Mesendoderm (in vitro differentiated cells): ENCODE data around the gene STPG1.

Source experiments
- DNase-seq: peaks from one replicate; pipeline ENCODE4 v3.0.0; 2013
- H2AK5ac ChIP-seq: 2 replicates; pipeline ENCODE4 v1.6.1; 2013; ENCODE audit warnings: low read length, inconsistent platforms
- H2BK120ac ChIP-seq: 2 replicates; pipeline ENCODE4 v1.6.1; 2013; ENCODE audit warnings: low read depth, mild to moderate bottlenecking, low read length, moderate library complexity, mixed read lengths
- H2BK15ac ChIP-seq: replicated peaks from 2 replicates; pipeline ENCODE4 v1.6.1; 2013; ENCODE audit warnings: low read depth, mild to moderate bottlenecking, moderate library complexity
- H2BK5ac ChIP-seq: 2 replicates; pipeline ENCODE4 v1.6.1; 2013; ENCODE audit warnings: low read length, inconsistent platforms
- H3K18ac ChIP-seq: 2 replicates; pipeline ENCODE4 v1.6.1; 2013; ENCODE audit warnings: mild to moderate bottlenecking, low read length, mixed read lengths
- H3K23ac ChIP-seq: one replicate; pipeline ENCODE4 v1.6.1; 2013; ENCODE audit warnings: low read length
- H3K27ac ChIP-seq: 2 replicates; pipeline ENCODE4 v1.5.1; 2013; ENCODE audit warnings: low read depth, mild to moderate bottlenecking, inconsistent platforms, low read length, moderate library complexity
- H3K27me3 ChIP-seq: 2 replicates; pipeline ENCODE4 v1.6.1; 2013; ENCODE audit warnings: low read length, control low read depth, mild to moderate bottlenecking, inconsistent platforms; ENCODE audit not compliant: insufficient read depth, poor library complexity
- H3K36me3 ChIP-seq: 2 replicates; pipeline ENCODE4 v1.6.1; 2013; ENCODE audit warnings: low read length, inconsistent platforms; ENCODE audit not compliant: control insufficient read depth, insufficient read depth
- H3K4ac ChIP-seq: one replicate; pipeline ENCODE4 v1.6.1; 2013; ENCODE audit warnings: low read depth, mild to moderate bottlenecking, low read length, moderate library complexity
- H3K4me1 ChIP-seq: 2 replicates; pipeline ENCODE4 v1.6.1; 2013; ENCODE audit warnings: low read depth, low read length, inconsistent platforms; ENCODE audit not compliant: control insufficient read depth
- H3K4me2 ChIP-seq: 2 replicates; pipeline ENCODE4 v1.6.1; 2013; ENCODE audit warnings: low read length
- H3K4me3 ChIP-seq: 2 replicates; pipeline ENCODE4 v1.5.1; 2013; ENCODE audit warnings: mild to moderate bottlenecking, low read length
- H3K56ac ChIP-seq: one replicate; pipeline ENCODE4 v1.6.1; 2013; ENCODE audit warnings: low read length
- H3K79me1 ChIP-seq: 2 replicates; pipeline ENCODE4 v1.6.1; 2013; ENCODE audit warnings: low read length, inconsistent platforms
- H3K79me2 ChIP-seq: 2 replicates; pipeline ENCODE4 v1.6.1; 2013; ENCODE audit warnings: mild to moderate bottlenecking, low read length; ENCODE audit not compliant: control insufficient read depth, insufficient read depth
- H3K9ac ChIP-seq: 2 replicates; pipeline ENCODE4 v1.6.1; 2013; ENCODE audit warnings: low read length, inconsistent platforms
- H4K5ac ChIP-seq: one replicate; pipeline ENCODE4 v1.6.1; 2013; ENCODE audit warnings: low read length
- H4K8ac ChIP-seq: one replicate; pipeline ENCODE4 v1.6.1; 2013; ENCODE audit warnings: low read depth, mild to moderate bottlenecking, control low read depth, low read length, moderate library complexity
- WGBS: extraction: QIAGEN DNeasy Blood & Tissue Kit; methylation state at CpG from one replicate; pipeline ENCODE4 v1.1.7; 2013; ENCODE audit warnings: low lambda C conversion rate, missing lambda C conversion rate; ENCODE audit not compliant: insufficient coverage; ENCODE audit errors: extremely low coverage; 5-methylcytosine and 5-hydroxymethylcytosine counted together

The STPG1 gene

GRCh38 chr1:24355466-24355865 lies 58.1 kb downstream of the STPG1 start:
- no CpG with 5 or more reads among the region's 3 CpGs for WGBS
- Histone ChIP-seq H3K27ac (no peak overlapping the region), H3K18ac (no peak overlapping the region)

GRCh38 chr1:24353292-24353891 lies 60.2 kb downstream of the STPG1 start:
- Histone ChIP-seq H3K4me3 (no peak overlapping the region), H3K27ac (no peak overlapping the region), H2BK5ac (no peak overlapping the region), H3K36me3 (no peaks in the 10 kb centered on the region), H3K56ac (no peak overlapping the region), H3K4me2 (no peak overlapping the region), H3K18ac (no peak overlapping the region), H3K9ac (no peak overlapping the region), H3K79me2 (no peaks in the 10 kb centered on the region), H2AK5ac (no peak overlapping the region), H4K8ac (no peak overlapping the region), H3K4ac (no peak overlapping the region), H2BK120ac (no peak overlapping the region), H2BK15ac (no peak overlapping the region), H4K5ac (no peak overlapping the region), H3K4me1 (no peaks in the 10 kb centered on the region), H3K27me3 (no peaks in the 10 kb centered on the region), H3K79me1 (no peaks in the 10 kb centered on the region), H3K23ac (no peak overlapping the region)
- WGBS, result no CpG with 5 or more reads among the region's 4 CpGs
- no peak for DNase-seq

More at GRCh38 chr1:24355466-24355865, 58.1 kb downstream of the STPG1 start:
- Histone ChIP-seq H2BK15ac (no peak overlapping the region), H3K79me2 (no peaks in the 10 kb centered on the region), H3K9ac (no peak overlapping the region), H3K56ac (no peak overlapping the region), H4K8ac (no peak overlapping the region), H3K27me3 (no peaks in the 10 kb centered on the region), H2BK5ac (no peak overlapping the region), H3K79me1 (no peaks in the 10 kb centered on the region), H3K4me3 (no peak overlapping the region), H3K4me2 (no peak overlapping the region), H3K36me3 (no peaks in the 10 kb centered on the region), H4K5ac (no peak overlapping the region), H3K23ac (no peak overlapping the region), H3K4me1 (no peaks in the 10 kb centered on the region), H2BK120ac (no peak overlapping the region), H2AK5ac (no peak overlapping the region), H3K4ac (no peak overlapping the region)
- DNase-seq, result no peak

- Histone ChIP-seq H2BK5ac (no peak overlapping the region), H3K23ac (no peak overlapping the region), H2BK120ac (no peak overlapping the region), H3K27ac (no peak overlapping the region), H3K4me1 (no peaks in the 10 kb centered on the region), H3K79me1 (no peaks in the 10 kb centered on the region), H3K27me3 (no peaks in the 10 kb centered on the region), H3K36me3 (no peaks in the 10 kb centered on the region), H3K79me2 (no peaks in the 10 kb centered on the region), H3K4me3 (no peak overlapping the region), H2BK15ac (no peak overlapping the region), H3K56ac (no peak overlapping the region), H3K4me2 (no peak overlapping the region), H3K4ac (no peak overlapping the region), H4K8ac (no peak overlapping the region), H2AK5ac (no peak overlapping the region), H3K9ac (no peak overlapping the region), H3K18ac (no peak overlapping the region), H4K5ac (no peak overlapping the region)
- no peak for DNase-seq
- WGBS, result no CpG with 5 or more reads among the region's 7 CpGs
Measured at GRCh38 chr1:24351918-24352627, 61.5 kb downstream of the STPG1 start.

GRCh38 chr1:24351247-24351646 lies 62.3 kb downstream of the STPG1 start:
- H4K8ac ChIP-seq, result no peak overlapping the region
- H2BK5ac ChIP-seq, result no peak overlapping the region
- no peaks in the 10 kb centered on the region for H3K36me3 ChIP-seq
- no peak overlapping the region for H3K56ac ChIP-seq
- H3K23ac ChIP-seq, result no peak overlapping the region
- no peaks in the 10 kb centered on the region for H3K27me3 ChIP-seq
- H3K4me2 ChIP-seq, result no peak overlapping the region
- H3K4me1 ChIP-seq, result no peaks in the 10 kb centered on the region
- no peaks in the 10 kb centered on the region for H3K79me1 ChIP-seq
- WGBS, result no CpG with 5 or more reads among the region's 4 CpGs
- H3K18ac ChIP-seq, result no peak overlapping the region
- no peak overlapping the region for H3K4me3 ChIP-seq
- H2BK15ac ChIP-seq, result no peak overlapping the region
- DNase-seq, result no peak
- no peak overlapping the region for H4K5ac ChIP-seq
- no peak overlapping the region for H2AK5ac ChIP-seq
- no peak overlapping the region for H3K4ac ChIP-seq
- H3K27ac ChIP-seq, result no peak overlapping the region
- H2BK120ac ChIP-seq, result no peak overlapping the region
- H3K9ac ChIP-seq, result no peak overlapping the region
- H3K79me2 ChIP-seq, result no peaks in the 10 kb centered on the region

DNA sequence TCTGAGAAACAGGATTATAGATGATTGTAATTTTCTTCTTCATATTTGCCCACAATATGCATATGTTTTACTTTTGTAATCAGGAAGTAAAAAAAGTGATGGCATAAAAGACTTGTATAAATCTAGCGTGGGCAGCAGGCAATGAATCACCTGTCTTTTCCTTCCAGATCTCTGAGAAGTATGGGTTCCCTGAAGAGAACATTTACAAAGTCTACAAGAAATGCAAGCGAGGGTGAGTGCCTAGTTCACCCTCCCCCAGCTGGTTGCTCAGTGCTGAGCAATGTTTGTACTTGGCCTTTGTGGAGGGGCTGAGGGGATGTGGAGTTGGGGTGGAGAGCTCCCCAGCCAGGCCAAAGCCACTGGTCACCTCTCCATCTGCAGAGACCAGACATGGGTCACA lies 63.7 kb downstream of the STPG1 start:
- Histone ChIP-seq H3K4me1 (no peaks in the 10 kb centered on the region), H3K4ac (no peak overlapping the region), H2BK120ac (no peak overlapping the region), H3K27ac (no peak overlapping the region), H3K27me3 (no peaks in the 10 kb centered on the region), H3K56ac (no peak overlapping the region), H2BK5ac (no peak overlapping the region), H3K79me2 (no peaks in the 10 kb centered on the region), H4K5ac (no peak overlapping the region), H3K4me3 (no peak overlapping the region), H4K8ac (no peak overlapping the region), H3K18ac (no peak overlapping the region), H2BK15ac (no peak overlapping the region), H3K9ac (no peak overlapping the region), H3K36me3 (no peaks in the 10 kb centered on the region), H3K23ac (no peak overlapping the region), H3K79me1 (no peaks in the 10 kb centered on the region), H2AK5ac (no peak overlapping the region), H3K4me2 (no peak overlapping the region)
- DNase-seq, result no peak
- no CpG with 5 or more reads among the region's 2 CpGs for WGBS

GRCh38 chr1:24348196-24348595 lies 65.4 kb downstream of the STPG1 start:
- Histone ChIP-seq H2BK5ac (no peak overlapping the region), H3K56ac (no peak overlapping the region), H3K79me2 (no peaks in the 10 kb centered on the region), H3K4me2 (no peak overlapping the region), H3K27ac (no peak overlapping the region), H3K4me3 (no peak overlapping the region), H3K4ac (no peak overlapping the region), H3K36me3 (no peaks in the 10 kb centered on the region), H3K27me3 (no peaks in the 10 kb centered on the region), H3K23ac (no peak overlapping the region), H2BK15ac (no peak overlapping the region), H4K8ac (no peak overlapping the region), H2BK120ac (no peak overlapping the region), H3K4me1 (no peaks in the 10 kb centered on the region), H3K9ac (no peak overlapping the region), H3K18ac (no peak overlapping the region), H2AK5ac (no peak overlapping the region), H3K79me1 (no peaks in the 10 kb centered on the region), H4K5ac (no peak overlapping the region)
- DNase-seq, result no peak
- no CpG with 5 or more reads among the region's 10 CpGs for WGBS
